Measurements from ENCODE around the gene FAM8A1. TPM values are rescaled to one million over a fixed set of nuclear protein-coding genes. Genes with fewer than 3 reads are reported as not detected.

The FAM8A1 gene
- total and polyA plus RNA-seq, 2 donors (not counting 3 experiments of a cell fraction or from before 2014, with no cell fraction given), result 4.8 to 11.3 TPM

- ChIA-PET CTCF (no interaction called here), POLR2A (no interaction called here)
- no peaks in the 10 kb centered on the region for H3K4me1 ChIP-seq (ENCODE audit: control insufficient read depth, extremely low read depth, insufficient read depth, low read length)
- no peak overlapping the region for H3K9ac ChIP-seq (replicated peaks; ENCODE audit: extremely low read depth, insufficient read depth, low read length)
- no peak overlapping the region for H2AFZ ChIP-seq (ENCODE audit: low read depth, low read length)
- FAIRE-seq (no peak), DNase-seq (ENCODE audit: low read depth, low spot score) (no peak)
- H3K27ac ChIP-seq (ENCODE audit: insufficient read depth, low read depth, low read length), result no peak overlapping the region
- dilution Hi-C loops (cut with MboI; ENCODE audit: extremely low pct_ligation_motif_present, low sequenced_read_pairs) (no loop called here), intact Hi-C loops (cut with micrococcal nuclease) (no loop called here)
- H3K9me1 ChIP-seq (replicated peaks; ENCODE audit: control insufficient read depth, extremely low read depth, insufficient read depth, low read length), result no peaks in the 10 kb centered on the region
- no peak overlapping the region for H3K4me2 ChIP-seq (ENCODE audit: insufficient read depth, low read length)
- H3K27me3 ChIP-seq (ENCODE audit: control insufficient read depth in 2 of 2, insufficient read depth in 2 of 2, low read length in 2 of 2), result no peaks in the 10 kb centered on the region
- H4K20me1 ChIP-seq (replicated peaks; ENCODE audit: control insufficient read depth, extremely low read depth, insufficient read depth, low read length), result no peaks in the 10 kb centered on the region
- H3K36me3 ChIP-seq (ENCODE audit: control insufficient read depth in 2 of 2, extremely low read depth in 1 of 2, insufficient read depth in 2 of 2, low read length in 2 of 2), result peaks cover 11 to 31% of the 10 kb centered on the region in 2 experiments
- BruUV-seq (replicated peaks), result no TSS peak
- no peak overlapping the region for H3K4me3 ChIP-seq (replicated peaks in 1 of 3; ENCODE audit: insufficient read depth in 1 of 3, low read depth in 1 of 3, low read length in 3 of 3)
- H3K79me2 ChIP-seq (ENCODE audit: control insufficient read depth, insufficient read depth, low read length), result peaks cover 55% of the 10 kb centered on the region
- no peak for TF ChIP-seq GATA2 (IDR thresholded peaks at IDR 0.05; ENCODE audit: insufficient read depth, insufficient read length, low read depth, low read length)
- no peak for TF ChIP-seq EZH2 (IDR thresholded peaks at IDR 0.05; ENCODE audit: borderline replicate concordance, low read depth, low read length, severe bottlenecking)
- TF ChIP-seq MAX (IDR thresholded peaks at IDR 0.05; ENCODE audit: insufficient read depth, insufficient read length), result no peak
- TF ChIP-seq, protein P1, sequence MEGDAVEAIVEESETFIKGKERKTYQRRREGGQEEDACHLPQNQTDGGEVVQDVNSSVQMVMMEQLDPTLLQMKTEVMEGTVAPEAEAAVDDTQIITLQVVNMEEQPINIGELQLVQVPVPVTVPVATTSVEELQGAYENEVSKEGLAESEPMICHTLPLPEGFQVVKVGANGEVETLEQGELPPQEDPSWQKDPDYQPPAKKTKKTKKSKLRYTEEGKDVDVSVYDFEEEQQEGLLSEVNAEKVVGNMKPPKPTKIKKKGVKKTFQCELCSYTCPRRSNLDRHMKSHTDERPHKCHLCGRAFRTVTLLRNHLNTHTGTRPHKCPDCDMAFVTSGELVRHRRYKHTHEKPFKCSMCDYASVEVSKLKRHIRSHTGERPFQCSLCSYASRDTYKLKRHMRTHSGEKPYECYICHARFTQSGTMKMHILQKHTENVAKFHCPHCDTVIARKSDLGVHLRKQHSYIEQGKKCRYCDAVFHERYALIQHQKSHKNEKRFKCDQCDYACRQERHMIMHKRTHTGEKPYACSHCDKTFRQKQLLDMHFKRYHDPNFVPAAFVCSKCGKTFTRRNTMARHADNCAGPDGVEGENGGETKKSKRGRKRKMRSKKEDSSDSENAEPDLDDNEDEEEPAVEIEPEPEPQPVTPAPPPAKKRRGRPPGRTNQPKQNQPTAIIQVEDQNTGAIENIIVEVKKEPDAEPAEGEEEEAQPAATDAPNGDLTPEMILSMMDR (IDR thresholded peaks at IDR 0.05; ENCODE audit: extremely low read depth in 1 of 2, insufficient read depth in 1 of 2, low read depth in 1 of 2, low read length in 2 of 2), result no peak
- no peak for TF ChIP-seq JUN (IDR thresholded peaks at IDR 0.05; ENCODE audit: borderline replicate concordance, insufficient read depth, insufficient read length, low read depth)
- TF ChIP-seq MYC (IDR thresholded peaks at IDR 0.05; ENCODE audit: low read depth, low read length), result no peak
- TF ChIP-seq POLR2AphosphoS5 (IDR thresholded peaks at IDR 0.05; ENCODE audit: insufficient read depth, low read depth, low read length), result no peak
- TF ChIP-seq POLR2A (IDR thresholded peaks at IDR 0.05; ENCODE audit: low read depth, low read length), result no peak
- no peak for TF ChIP-seq FOS (IDR thresholded peaks at IDR 0.05; ENCODE audit: borderline replicate concordance, insufficient read depth, low read length)
- H3K9me3 ChIP-seq (replicated peaks; ENCODE audit: control insufficient read depth, insufficient read depth, low read length), result no peaks in the 10 kb centered on the region
Observed at GRCh38 chr6:17624396-17624795, 24.3 kb downstream of the FAM8A1 start.
